Left lung (tissue), 10 donors: Measurements from ENCODE around the gene HOXB4. TPM values are rescaled to one million over a fixed set of nuclear protein-coding genes. Genes with fewer than 3 reads are reported as not detected.

Experiments used
- ATAC-seq: fragments of 200-7000 bp; cut with Tn5 transposase; one replicate; pipeline ENCODE4 v1.9.1; 2020; ENCODE audit warnings: moderate library complexity
- DNase-seq, 4 donors: peaks; one replicate each; pipeline ENCODE4 v3.0.0-alpha.2; 2013 to 2020
- H3K27ac ChIP-seq, 2 donors: fragments of 200-600 bp; sonication (generic) in 1 of 2; one replicate each; pipeline versions ENCODE4 v1.5.0 to v1.8.0; 2020 to 2021
- H3K27me3 ChIP-seq, 2 donors: fragments of 200-600 bp; sonication (generic) in 1 of 2; one replicate each; pipeline versions ENCODE4 v1.5.0 to v1.8.0; 2020 to 2021
- H3K36me3 ChIP-seq, 2 donors: fragments of 200-600 bp; sonication (generic) in 1 of 2; one replicate each; pipeline versions ENCODE4 v1.5.0 to v1.8.0; 2020 to 2021
- H3K4me1 ChIP-seq, 2 donors: fragments of 200-600 bp; one replicate each; pipeline ENCODE4 v1.8.0; 2021
- H3K4me3 ChIP-seq, 2 donors: fragments of 200-600 bp; sonication (generic) in 1 of 2; one replicate each; pipeline versions ENCODE4 v1.5.0 to v1.8.0; 2020 to 2021; ENCODE audit warnings: mild to moderate bottlenecking in 1 of 2
- H3K9me3 ChIP-seq, 2 donors: fragments of 200-600 bp; sonication (generic) in 1 of 2; one replicate each; pipeline versions ENCODE4 v1.5.0 to v1.8.0; 2020 to 2021
- CTCF ChIP-seq, 2 donors: fragments of 200-600 bp; sonication (generic) in 1 of 2; IDR thresholded peaks; one replicate each; pipeline versions ENCODE4 v1.5.0 to v1.8.0; 2021; ENCODE audit warnings: antibody characterized with exemption in 2 of 2
- intact Hi-C, 2 donors: fragments of 100-400 bp; cut with DNase I; formaldehyde crosslinking; loops; one replicate each; pipeline versions ENCODE4 v1.11.2 to v1.14.2; 2022
- polyA plus RNA-seq, 6 donors: library from polyadenylated mRNA; unstranded; fragments of 120-200 nt; gene quantifications; one replicate each; pipeline ENCODE4 v1.2.1, GENCODE V29; 2013; ENCODE audit not compliant: insufficient read length in 6 of 6
- total RNA-seq, 2 donors: library from RNA; stranded (reverse); fragmentation: NEBNext Ultra II Directional; extraction: Animal tissue kit (Norgen Biotek cat#: 25700); gene quantifications; one replicate each; pipeline ENCODE4 v1.2.1, GENCODE V29; 2021
- donor health status: DM: no; HTN: yes; CAD: no.
- donor health status: DM: no; HTN: no; CAD: no.

The HOXB4 gene
- total and polyA plus RNA-seq, 8 donors = 4.5 to 19.0 (median 12.8) TPM

DNA sequence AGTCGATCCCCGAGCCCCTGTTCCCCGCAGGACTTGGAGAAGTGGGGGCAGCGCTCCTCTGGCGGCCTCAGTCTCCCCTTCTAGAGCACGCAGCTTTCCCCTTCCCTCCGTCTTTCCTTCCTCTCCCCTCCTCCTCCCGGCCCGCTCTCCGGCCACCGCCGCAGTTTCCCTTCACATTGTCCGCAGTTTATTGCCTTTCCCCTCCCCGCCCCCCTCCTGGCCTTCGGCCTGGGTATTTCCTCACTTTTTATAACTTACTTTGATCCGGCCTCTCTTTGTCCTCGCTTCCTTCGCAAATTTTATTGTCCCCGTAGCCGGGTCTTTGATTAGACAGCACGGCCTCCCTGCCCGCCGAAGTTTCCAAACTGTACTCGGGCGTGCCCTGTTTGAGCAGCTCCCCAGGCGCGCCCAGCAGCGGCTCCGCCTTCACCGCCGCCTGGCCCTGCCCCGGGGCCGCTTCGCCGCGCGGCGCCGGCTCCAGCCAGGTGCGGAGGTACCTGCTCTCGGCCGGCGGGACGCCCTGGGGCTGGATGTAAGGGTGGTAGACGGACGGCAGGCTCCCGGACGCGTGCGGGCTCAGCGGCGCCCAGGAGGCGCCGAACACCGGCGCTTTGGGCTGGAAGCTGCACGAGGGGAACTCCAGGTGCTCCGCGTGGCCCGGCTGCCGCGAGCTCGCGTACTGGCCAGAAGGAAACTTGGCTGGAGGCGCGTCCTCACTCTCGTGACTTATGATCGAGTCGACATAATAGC is 47.5 kb upstream of the HOXB4 start:
- ATAC-seq = peak; percentile 79
- H3K4me1 ChIP-seq = peaks cover 14 to 27% of the 10 kb centered on the region in 2 donors

DNA sequence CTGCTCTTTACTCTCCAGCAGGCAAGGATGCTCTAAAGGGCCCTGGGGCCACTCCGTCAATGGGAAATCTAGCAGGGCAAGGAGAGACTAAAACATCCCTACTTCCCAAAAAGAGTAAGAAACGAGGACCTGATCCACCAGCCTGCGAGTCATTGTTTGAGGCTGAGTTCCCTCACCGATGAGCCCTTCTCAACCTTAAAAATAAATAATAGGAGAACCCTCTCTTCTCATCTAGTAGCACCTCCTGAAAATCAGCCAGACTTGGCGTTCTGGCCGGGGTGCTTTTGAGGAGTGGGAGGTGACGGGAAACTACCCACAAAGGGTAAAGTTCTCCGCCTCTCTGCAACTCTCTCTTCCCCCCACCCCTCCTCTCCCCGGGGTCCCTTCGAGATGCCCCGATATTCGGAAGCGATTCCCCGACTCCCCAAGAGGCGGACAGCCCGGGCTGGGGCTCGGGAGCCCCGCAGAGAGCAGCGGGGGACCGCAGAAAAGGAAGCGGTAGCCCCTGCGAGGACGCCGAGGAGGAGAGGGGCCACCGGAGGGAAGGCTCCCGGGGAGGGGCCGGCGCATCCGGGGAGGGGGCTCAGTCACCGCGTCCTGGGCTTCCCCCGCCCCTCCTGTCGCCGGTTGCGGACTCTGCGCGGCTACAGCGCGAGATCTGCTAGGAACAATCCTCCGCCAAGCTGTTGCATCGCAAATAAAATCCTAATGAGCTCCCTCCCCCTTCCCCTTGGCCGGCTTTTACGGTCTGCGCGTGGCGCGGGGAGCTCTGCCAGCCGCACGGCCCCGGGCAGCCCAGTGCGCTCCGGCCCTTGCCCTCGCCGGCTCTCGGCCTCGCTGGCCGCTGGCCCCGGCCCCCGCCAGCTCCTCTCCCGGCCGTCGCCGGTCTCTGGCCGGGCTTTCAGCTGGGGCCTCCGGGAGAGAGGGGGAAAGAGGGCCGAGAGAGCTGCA is 46.7 kb upstream of the HOXB4 start:
- TF ChIP-seq CTCF (IDR thresholded peaks at IDR 0.05) = no peak
- Histone ChIP-seq H3K4me3 (peak overlapping the region in 1 of 2 donors; percentile 26), H3K4me1 (peaks cover 14 to 27% of the 10 kb centered on the region in 2 donors), H3K27ac (no peak overlapping the region), H3K27me3 (peaks cover 99 to 100% of the 10 kb centered on the region in 2 donors), H3K9me3 (no peaks in the 10 kb centered on the region), H3K36me3 (no peaks in the 10 kb centered on the region)
- ATAC-seq = peak; percentile 36
- intact Hi-C loops = no loop called here
- peak in 1 of 4 donors; percentile 50 for DNase-seq

More for the DNA sequence above, 47.5 kb upstream of the HOXB4 start:
- Histone ChIP-seq H3K4me3 (peak overlapping the region; percentile 15 to 26), H3K27me3 (peaks cover 99 to 100% of the 10 kb centered on the region in 2 donors), H3K9me3 (no peaks in the 10 kb centered on the region), H3K27ac (no peak overlapping the region), H3K36me3 (no peaks in the 10 kb centered on the region)
- no peak for TF ChIP-seq CTCF (IDR thresholded peaks at IDR 0.05)
- intact Hi-C loops = no loop called here
- DNase-seq = peak in 1 of 4 donors; percentile 81

DNA sequence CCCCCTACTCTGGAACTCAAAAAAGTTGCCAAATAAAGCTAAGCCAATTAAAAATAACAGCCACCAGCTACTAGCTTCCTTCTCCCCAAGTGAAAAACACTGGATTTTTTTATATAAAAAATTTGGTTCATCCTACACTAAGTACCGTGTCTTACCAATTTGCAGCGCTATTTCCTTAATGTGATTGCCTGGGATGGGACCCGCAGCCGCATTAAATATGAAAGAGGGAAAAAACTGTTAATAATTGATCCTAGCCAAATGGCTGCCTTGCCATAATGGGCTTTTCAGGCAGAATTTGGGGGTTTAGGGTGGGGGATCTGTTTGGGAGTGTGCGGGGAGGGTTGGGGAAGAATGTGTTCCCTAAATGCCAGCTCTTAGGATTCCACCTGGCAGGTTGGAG is 46.0 kb upstream of the HOXB4 start:
- Histone ChIP-seq H3K36me3 (no peaks in the 10 kb centered on the region), H3K9me3 (no peaks in the 10 kb centered on the region), H3K4me3 (no peak overlapping the region), H3K4me1 (peaks cover 14 to 27% of the 10 kb centered on the region in 2 donors), H3K27ac (no peak overlapping the region), H3K27me3 (peaks cover 99 to 100% of the 10 kb centered on the region in 2 donors)
- TF ChIP-seq CTCF (IDR thresholded peaks at IDR 0.05) = no peak
- ATAC-seq = no peak
- intact Hi-C loops = no loop called here
- DNase-seq = no peak

DNA sequence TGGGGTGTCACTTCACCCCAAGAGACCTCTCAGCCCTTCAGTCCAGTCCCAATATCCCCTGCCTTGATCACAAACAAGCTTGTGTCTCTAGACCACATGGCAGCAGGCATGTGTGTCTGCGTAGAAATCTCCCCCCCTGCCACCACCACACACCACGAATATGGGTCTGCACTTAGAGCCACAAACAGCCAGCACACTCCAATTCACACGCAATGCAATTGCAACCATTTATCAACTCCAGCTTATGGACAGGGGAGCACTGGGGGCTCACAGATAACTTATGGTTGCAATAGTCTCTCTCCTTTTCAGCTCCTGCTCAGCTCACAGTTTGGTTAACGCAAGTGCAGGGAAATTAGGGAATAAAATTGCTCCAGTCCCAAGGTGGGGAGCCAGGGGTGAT is 45.4 kb upstream of the HOXB4 start:
- intact Hi-C loops = no loop called here
- Histone ChIP-seq H3K27me3 (peaks cover 97 to 100% of the 10 kb centered on the region in 2 donors), H3K36me3 (no peaks in the 10 kb centered on the region), H3K4me1 (peaks cover 14 to 31% of the 10 kb centered on the region in 2 donors), H3K9me3 (no peaks in the 10 kb centered on the region), H3K27ac (no peak overlapping the region), H3K4me3 (no peak overlapping the region)
- DNase-seq (no peak), ATAC-seq (no peak)
- no peak for TF ChIP-seq CTCF (IDR thresholded peaks at IDR 0.05)

DNA sequence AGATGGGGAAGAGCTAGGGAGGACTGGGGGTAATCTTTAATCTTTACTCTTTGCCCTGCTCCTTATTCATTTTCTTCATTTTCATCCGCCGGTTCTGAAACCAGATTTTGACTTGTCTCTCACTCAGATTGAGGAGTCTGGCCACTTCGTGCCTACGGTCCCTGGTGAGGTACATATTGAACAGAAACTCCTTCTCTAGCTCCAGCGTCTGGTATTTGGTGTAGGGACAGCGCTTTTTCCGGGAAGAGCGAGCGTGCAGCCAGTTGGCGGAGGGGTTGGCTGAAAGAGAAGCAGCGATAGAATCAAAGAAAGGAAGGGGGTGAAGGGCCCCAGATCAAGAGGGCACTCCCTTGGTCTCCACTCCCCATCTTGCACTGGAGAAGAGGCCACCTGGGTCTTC is 44.7 kb upstream of the HOXB4 start:
- DNase-seq (no peak), ATAC-seq (no peak)
- Histone ChIP-seq H3K36me3 (no peaks in the 10 kb centered on the region), H3K27ac (no peak overlapping the region), H3K9me3 (no peaks in the 10 kb centered on the region), H3K4me3 (no peak overlapping the region), H3K27me3 (peaks cover 96 to 100% of the 10 kb centered on the region in 2 donors), H3K4me1 (peaks cover 14 to 38% of the 10 kb centered on the region in 2 donors)
- TF ChIP-seq CTCF (IDR thresholded peaks at IDR 0.05) = no peak
- intact Hi-C loops = no loop called here
